Measurements from ENCODE around the gene ATP6V0E2.

ATP6V0E2 gene

DNA sequence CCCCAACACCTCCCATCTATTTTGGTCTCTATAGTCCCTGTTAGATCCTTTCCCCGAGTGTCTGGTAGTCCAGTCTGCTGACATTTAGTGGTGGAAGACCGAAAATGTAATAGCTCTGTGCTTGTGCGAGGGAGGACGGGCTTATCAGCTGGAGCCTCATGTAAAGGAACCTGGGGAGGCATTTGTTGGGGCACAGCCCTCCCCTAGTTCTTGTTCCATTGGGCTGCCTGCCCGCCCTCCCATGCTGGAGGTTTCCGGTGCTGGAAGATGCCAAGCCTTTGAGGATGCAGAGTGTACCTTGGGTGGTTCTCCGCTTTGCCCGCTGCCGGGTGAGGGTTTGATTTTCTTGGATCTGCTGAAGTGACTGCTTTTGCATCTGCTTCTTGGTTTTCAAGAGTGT lies 30.2 kb upstream of the ATP6V0E2 start:
- H3K9me3 ChIP-seq (ENCODE audit: control insufficient read depth, insufficient read depth, low read length) = no peaks in the 10 kb centered on the region
- H3F3A ChIP-seq (ENCODE audit: control insufficient read depth, insufficient read depth) = no peaks in the 10 kb centered on the region; the same call in none of the 2 replicates
- no peak for TF ChIP-seq EZH2phosphoT487 (IDR thresholded peaks at IDR 0.05; ENCODE audit: borderline replicate concordance, low read length)
- TF ChIP-seq, protein P1, sequence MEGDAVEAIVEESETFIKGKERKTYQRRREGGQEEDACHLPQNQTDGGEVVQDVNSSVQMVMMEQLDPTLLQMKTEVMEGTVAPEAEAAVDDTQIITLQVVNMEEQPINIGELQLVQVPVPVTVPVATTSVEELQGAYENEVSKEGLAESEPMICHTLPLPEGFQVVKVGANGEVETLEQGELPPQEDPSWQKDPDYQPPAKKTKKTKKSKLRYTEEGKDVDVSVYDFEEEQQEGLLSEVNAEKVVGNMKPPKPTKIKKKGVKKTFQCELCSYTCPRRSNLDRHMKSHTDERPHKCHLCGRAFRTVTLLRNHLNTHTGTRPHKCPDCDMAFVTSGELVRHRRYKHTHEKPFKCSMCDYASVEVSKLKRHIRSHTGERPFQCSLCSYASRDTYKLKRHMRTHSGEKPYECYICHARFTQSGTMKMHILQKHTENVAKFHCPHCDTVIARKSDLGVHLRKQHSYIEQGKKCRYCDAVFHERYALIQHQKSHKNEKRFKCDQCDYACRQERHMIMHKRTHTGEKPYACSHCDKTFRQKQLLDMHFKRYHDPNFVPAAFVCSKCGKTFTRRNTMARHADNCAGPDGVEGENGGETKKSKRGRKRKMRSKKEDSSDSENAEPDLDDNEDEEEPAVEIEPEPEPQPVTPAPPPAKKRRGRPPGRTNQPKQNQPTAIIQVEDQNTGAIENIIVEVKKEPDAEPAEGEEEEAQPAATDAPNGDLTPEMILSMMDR (IDR thresholded peaks at IDR 0.05; ENCODE audit: low read depth, low read length, poor library complexity, severe bottlenecking) = no peak
- H3K9me2 ChIP-seq (replicated peaks; ENCODE audit: control insufficient read depth, low read length) = no peaks in the 10 kb centered on the region
- peaks cover 5% of the 10 kb centered on the region; the same call in 1 of the 2 replicates for H3K27me3 ChIP-seq (ENCODE audit: control insufficient read depth, low read length)
- H3K79me2 ChIP-seq (ENCODE audit: control insufficient read depth, low read length) = peaks cover 13% of the 10 kb centered on the region
- no peak overlapping the region for H3K4me3 ChIP-seq (ENCODE audit: low read length)
- no peaks in the 10 kb centered on the region for H3K36me3 ChIP-seq (ENCODE audit: control insufficient read depth, low read length)
- peaks cover 2% of the 10 kb centered on the region; the same call in 1 of the 2 replicates for H4K20me1 ChIP-seq (ENCODE audit: control insufficient read depth, insufficient read depth, low read depth, low read length)
- peaks cover 22% of the 10 kb centered on the region for H3K4me1 ChIP-seq (ENCODE audit: control insufficient read depth, low read length)
- H3K27ac ChIP-seq (ENCODE audit: low read depth, low read length) = no peak overlapping the region
- H3K4me2 ChIP-seq (ENCODE audit: low read length) = no peak overlapping the region

DNA sequence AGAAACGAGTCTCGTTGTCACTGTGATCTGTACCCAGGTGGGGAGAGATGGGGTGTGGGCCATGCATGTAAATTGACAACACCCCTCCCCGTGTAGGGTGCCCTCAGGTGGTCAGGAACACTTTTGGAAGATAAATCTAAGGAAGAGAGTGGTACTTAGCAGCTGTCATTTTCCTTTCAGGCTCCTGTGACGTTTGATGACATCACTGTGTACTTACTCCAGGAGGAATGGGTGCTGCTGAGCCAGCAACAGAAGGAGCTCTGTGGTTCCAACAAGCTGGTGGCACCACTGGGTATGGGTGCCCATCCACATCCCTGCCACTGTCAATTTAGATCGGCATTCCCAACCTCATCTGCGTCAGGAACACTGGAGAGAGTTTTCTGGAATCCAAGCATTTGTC lies 29.3 kb upstream of the ATP6V0E2 start:
- no peak for TF ChIP-seq EZH2phosphoT487 (IDR thresholded peaks at IDR 0.05; ENCODE audit: borderline replicate concordance, low read length)
- TF ChIP-seq, protein P1 (IDR thresholded peaks at IDR 0.05; ENCODE audit: low read depth, low read length, poor library complexity, severe bottlenecking) = no peak
- Histone ChIP-seq H3K27ac (ENCODE audit: low read depth, low read length) (no peak overlapping the region), H3K4me1 (ENCODE audit: control insufficient read depth, low read length) (peaks cover 15% of the 10 kb centered on the region), H3K4me3 (ENCODE audit: low read length) (no peak overlapping the region), H3K36me3 (ENCODE audit: control insufficient read depth, low read length) (no peaks in the 10 kb centered on the region), H3K9me2 (replicated peaks; ENCODE audit: control insufficient read depth, low read length) (no peaks in the 10 kb centered on the region), H3K79me2 (ENCODE audit: control insufficient read depth, low read length) (peaks cover 5% of the 10 kb centered on the region), H3K9me3 (ENCODE audit: control insufficient read depth, insufficient read depth, low read length) (no peaks in the 10 kb centered on the region), H4K20me1 (ENCODE audit: control insufficient read depth, insufficient read depth, low read depth, low read length) (peaks cover 2% of the 10 kb centered on the region; the same call in 1 of the 2 replicates), H3K27me3 (ENCODE audit: control insufficient read depth, low read length) (peaks cover 5% of the 10 kb centered on the region; the same call in 1 of the 2 replicates), H3K4me2 (ENCODE audit: low read length) (no peak overlapping the region), H3F3A (ENCODE audit: control insufficient read depth, insufficient read depth) (no peaks in the 10 kb centered on the region; the same call in none of the 2 replicates)

DNA sequence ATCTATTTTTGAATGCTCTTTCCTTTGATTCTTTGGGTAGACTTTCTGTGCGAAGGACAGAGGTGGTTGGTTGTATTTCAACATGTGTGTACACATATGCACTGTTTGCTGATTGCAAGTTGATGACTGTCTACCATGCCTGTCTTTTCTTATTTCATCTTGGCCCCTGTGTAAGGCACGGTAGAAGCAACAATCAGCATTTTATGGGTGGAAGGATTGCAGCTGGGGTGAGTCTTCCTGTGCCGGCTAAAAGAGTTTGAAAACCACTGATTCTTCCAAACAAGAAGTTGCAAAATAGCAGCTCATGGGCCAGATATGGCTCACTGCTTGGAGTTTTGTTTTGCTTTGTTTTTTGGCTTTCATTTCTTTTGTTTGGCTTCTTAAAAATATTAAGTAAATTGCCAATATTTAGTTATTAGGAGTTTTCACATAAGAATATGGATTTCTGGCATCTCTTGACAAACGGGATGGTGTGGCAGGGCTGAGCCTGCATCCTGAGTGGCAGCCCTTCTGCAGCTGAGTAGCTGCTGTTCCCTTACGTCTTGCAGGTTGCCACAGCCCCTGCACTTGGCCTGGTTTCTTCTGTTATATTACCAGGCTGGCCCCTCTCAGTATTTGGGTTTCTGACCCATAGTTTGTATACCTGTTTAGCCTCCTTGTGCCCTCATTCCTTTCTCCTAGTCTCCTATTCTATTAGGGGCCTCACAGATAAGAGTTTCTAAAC lies 28.4 kb upstream of the ATP6V0E2 start:
- Histone ChIP-seq H3K9me3 (ENCODE audit: control insufficient read depth, insufficient read depth, low read length) (no peaks in the 10 kb centered on the region), H3K4me2 (ENCODE audit: low read length) (no peak overlapping the region), H3K9me2 (replicated peaks; ENCODE audit: control insufficient read depth, low read length) (no peaks in the 10 kb centered on the region), H3K27ac (ENCODE audit: low read depth, low read length) (no peak overlapping the region), H4K20me1 (ENCODE audit: control insufficient read depth, insufficient read depth, low read depth, low read length) (peaks cover 2% of the 10 kb centered on the region; the same call in 1 of the 2 replicates), H3K4me1 (ENCODE audit: control insufficient read depth, low read length) (peaks cover 11% of the 10 kb centered on the region), H3K4me3 (ENCODE audit: low read length) (no peak overlapping the region), H3K79me2 (ENCODE audit: control insufficient read depth, low read length) (no peaks in the 10 kb centered on the region), H3K36me3 (ENCODE audit: control insufficient read depth, low read length) (no peaks in the 10 kb centered on the region), H3F3A (ENCODE audit: control insufficient read depth, insufficient read depth) (no peaks in the 10 kb centered on the region; the same call in none of the 2 replicates), H3K27me3 (ENCODE audit: control insufficient read depth, low read length) (peaks cover 5% of the 10 kb centered on the region; the same call in 1 of the 2 replicates)
- TF ChIP-seq, protein P1 (IDR thresholded peaks at IDR 0.05; ENCODE audit: low read depth, low read length, poor library complexity, severe bottlenecking) = no peak
- TF ChIP-seq EZH2phosphoT487 (IDR thresholded peaks at IDR 0.05; ENCODE audit: borderline replicate concordance, low read length) = no peak

All from DOHH2 (cell line).